Fibroblast of skin of abdomen (primary cell): ENCODE measurements around the gene BRIP1. TPM values are rescaled to one million over a fixed set of nuclear protein-coding genes. Genes with fewer than 3 reads are reported as not detected.
"Not testable (repeated sequence)": the region's sequence is repeated elsewhere in the genome, so short reads cannot be mapped to it uniquely, and the experiment has no call there.

ENCODE experiments used
- DNase-seq: peaks from one replicate; pipeline ENCODE4 v3.0.0-alpha.2; 2013
- polyA plus RNA-seq, 2 experiments: library from polyadenylated mRNA; unstranded; fragments of 120-200 nt; gene quantifications; one replicate each; pipeline ENCODE4 v1.2.1, GENCODE V29; 2013; ENCODE audit not compliant: insufficient read length in 2 of 2

The BRIP1 gene
- polyA plus RNA-seq (2013, experiment 1 of 2; ENCODE audit: insufficient read length) = 10.2 TPM
- polyA plus RNA-seq (2013, experiment 2 of 2; ENCODE audit: insufficient read length) = 10.2 TPM

- DNase-seq = peak; percentile 95
Measured at GRCh38 chr17:61862975-61863800, at the start of gene BRIP1. TSS of gene BRIP1 (minus strand) at chr17:61863528. CDS start at chr17:61861539, 1,989 bp downstream.

DNA sequence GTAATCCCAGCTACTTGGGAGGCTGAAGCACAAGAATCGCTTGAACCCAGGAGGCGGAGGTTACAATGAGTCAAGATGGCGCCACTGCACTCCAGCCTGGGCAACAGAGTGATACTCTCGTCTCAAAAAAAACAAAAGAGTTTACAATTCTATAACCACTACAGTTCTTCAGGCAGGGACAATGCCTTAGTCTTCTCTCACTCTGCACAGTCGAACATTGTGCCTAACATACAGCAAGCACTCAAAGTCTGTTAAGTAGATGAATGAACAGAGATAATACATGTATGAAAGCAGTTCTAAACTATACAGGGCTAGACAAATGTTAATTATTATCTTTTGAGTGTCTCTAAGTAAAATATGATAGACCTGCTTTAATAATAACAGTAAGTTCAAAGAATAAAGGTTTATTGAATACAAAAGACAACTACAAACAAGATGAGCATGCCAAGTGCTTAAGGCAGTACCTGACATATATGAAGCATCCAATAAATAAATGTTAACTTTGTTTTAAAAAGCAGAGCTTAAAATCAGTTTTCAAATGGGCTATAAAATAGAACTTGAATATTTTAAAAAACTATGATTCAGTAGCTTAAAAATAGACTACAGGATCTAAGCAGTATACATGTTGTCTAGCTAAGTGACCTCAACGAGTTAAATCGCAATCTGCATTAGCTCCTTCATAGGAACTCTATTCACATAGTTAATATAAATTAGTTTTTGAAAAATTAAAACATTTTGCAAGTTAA lies 45.1 kb upstream of the BRIP1 start:
- no peak for DNase-seq

DNA sequence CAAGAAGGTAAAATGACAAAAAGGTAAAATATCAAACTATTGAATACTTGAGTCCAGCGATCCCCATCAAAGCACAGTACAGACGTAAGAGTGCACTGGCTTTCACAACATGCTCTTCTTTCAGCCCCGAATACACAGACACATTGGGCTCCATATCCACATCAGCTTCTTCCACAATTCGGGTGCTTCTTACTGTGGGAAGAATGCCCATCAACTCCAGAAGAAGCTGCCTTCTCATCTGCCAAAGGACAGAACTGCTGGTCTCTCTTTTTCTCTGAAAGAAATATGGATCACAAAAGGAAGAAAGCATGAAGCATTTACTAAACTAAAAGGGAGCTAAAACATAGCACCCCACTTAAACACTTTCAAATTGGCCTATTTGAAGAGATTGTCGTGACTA lies 44.0 kb upstream of the BRIP1 start:
- DNase-seq = no peak

DNA sequence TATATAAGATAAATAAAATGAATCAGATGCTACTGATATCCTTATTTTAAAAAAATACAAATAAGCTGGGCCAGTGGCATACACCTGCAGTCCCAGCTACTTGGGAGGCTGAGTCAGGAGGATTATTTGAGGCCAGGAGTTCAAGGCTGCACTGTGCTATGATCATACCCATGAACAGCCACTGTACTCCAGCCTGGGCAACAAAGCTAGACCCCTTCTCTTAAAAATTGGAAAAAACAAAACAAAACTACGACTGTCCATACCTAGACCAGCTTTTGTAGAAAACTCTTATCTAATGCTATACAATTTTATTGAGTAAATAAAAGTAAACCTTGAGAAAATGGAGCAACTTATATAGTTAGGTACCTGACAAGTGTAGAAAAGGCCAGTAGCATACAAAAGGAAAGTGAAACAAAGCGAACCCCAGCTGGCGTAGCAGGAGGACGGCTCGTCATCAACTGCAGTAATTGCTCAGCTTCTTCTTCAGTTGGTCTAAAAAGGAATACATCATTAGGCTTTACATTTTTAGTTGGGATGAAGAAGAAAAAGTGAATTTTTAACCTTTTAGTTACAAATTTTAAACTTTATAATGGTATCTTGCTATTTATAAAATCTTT lies 40.9 kb upstream of the BRIP1 start:
- no peak for DNase-seq

- DNase-seq = no peak
Measured at GRCh38 chr17:61903251-61903650, 39.9 kb upstream of the BRIP1 start.

DNA sequence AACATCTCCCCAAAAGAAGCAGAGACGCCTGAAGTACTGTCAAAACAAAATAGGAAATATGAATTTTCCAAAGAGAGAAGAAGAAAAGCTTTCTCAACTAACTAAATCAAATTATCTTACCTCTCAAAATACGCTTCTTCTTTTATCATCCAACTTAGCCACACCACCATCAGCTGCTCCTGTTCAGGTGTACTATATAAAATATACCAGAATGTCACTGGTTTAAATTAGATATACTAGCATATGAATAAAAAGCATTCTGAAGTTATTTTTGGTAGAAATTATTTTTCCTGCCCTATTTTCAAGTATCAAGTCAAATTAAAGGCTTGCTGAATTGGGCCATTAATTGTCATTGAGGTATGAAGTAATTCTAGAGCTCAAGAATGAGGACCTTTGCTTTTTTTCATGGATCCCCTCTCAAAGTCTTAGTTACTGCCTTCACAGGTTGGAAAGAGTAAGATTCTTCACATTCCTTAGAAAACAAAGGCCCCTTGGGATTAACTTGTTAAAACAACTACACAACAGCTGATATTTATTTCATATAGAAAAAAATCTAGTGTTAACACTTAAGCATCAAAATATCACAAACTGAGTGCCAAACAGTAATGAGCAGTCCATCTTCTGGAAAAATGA lies 34.3 kb upstream of the BRIP1 start:
- no peak for DNase-seq

DNA sequence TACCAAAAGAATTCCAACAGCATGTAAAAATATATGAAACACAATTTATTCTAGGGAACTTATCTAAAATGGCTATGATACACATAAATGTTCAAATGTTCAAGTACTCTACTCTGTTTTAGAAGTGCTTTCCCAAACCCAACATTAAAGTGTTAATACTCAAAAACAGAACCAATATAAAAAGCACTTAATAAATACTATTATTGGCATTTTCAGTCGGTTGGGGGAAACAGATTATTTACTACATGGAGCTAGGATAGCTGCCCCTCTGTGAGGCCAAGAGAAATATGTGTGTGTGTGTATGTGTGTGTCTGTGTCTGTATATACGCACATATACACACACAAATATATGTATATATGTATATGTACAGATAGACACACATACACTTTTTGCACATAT lies 32.1 kb upstream of the BRIP1 start:
- DNase-seq = no peak

- DNase-seq = not testable (repeated sequence)
Measured at GRCh38 chr17:61894310-61894709, 31.0 kb upstream of the BRIP1 start.

- not testable (repeated sequence) for DNase-seq
Measured at GRCh38 chr17:61887733-61888132, 24.4 kb upstream of the BRIP1 start.

- DNase-seq = peak; percentile 16
Measured at GRCh38 chr17:61885865-61886264, 22.5 kb upstream of the BRIP1 start.

- DNase-seq = no peak
Measured at GRCh38 chr17:61884864-61885263, 21.5 kb upstream of the BRIP1 start.

DNA sequence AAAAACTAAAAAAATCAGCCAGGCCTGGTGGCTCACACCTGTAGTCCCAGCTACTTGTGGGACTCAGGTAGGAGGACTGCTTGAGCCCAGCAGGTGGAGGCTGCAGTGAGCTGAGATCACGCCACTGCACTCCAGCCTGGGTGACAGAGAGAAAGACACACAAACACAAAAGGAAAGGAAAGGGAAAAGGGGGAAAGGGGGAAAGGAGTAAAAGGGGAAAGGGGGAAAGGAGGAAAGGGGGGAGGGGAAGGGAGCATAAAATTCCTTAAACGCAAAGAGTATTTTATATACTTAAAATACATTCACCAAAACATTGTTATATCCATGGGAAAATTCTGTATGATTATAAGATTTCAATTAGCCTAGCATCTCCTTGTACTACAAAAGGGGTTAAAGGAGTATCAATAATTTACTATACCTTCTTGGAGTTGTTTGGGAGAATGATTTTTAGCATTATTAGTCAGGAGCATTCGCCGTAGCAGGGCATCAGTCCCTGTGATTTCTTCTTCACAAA lies 17.3 kb upstream of the BRIP1 start:
- no peak for DNase-seq

DNA sequence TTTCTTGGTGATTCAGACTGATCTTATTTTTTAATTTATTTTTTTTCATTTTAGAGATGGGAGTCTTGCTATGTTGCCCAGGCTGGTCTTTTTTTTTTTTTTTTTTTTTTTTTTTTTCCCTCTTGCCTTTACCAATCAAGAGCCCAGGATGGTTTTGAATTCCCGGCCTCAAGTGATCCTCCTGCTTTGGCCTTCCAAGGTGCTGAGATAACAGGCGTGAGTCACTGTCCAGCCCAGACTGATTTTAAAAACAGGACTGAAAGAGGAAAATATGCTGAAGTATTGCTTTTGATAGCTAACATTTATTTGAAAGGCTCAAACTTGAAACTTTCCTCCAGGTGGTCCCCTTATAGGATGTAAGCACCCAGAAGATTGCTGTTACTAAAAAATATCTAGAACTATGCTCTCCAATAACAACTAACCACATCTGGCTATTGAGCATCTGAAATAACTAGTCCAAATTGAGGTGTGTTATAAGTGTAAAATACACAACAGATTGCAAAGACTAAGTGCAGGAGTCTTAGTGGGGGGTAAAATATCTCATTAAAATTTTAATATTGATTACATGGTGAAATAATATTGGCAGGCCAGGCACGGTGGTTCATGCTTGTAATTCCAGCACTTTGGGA lies 15.8 kb upstream of the BRIP1 start:
- DNase-seq = no peak

- no peak for DNase-seq
Measured at GRCh38 chr17:61878520-61878919, 15.2 kb upstream of the BRIP1 start.

- DNase-seq = no peak
Measured at GRCh38 chr17:61877837-61878236, 14.5 kb upstream of the BRIP1 start.

DNA sequence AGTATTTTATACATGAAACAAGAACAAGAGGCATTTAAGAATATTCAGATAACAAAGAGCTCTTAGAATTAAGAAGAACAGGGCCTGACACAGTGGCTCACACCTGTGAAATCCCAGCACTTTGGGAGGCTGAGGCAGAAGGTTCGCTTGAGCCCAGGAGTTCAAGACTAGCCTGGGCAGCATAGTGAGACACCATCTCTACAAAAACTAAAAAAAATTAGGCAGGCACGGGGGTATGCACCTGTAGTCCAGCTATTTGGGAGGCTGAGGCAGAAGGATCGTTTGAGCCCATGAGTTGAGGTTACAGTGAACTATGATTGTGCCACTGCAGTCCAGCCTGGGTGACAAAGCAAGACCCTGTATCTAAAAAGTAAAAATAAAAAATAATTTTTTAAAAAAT lies 12.5 kb upstream of the BRIP1 start:
- no peak for DNase-seq

- DNase-seq = no peak
Measured at GRCh38 chr17:61875285-61875684, 12.0 kb upstream of the BRIP1 start.

DNA sequence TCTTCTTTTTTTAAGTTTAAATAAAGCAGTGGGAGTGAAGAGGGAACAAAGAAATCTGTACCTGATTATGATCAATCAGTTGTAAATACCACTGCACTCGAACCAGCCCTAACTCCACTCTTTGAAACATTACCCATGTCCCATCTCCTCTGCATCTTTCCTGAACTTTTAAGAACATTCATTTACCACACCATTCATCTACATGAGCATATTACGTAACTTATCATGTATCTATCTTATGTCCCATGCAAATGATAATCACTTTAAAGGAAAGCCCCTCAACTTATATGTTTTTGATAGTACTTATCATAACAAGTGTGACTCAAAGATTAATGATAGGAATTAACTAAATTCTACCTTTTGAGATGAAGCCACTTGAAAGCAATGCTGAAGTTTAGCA lies 10.7 kb upstream of the BRIP1 start:
- no peak for DNase-seq

GRCh38 chr17:61872099-61872498 lies 8.8 kb upstream of the BRIP1 start:
- DNase-seq = no peak

DNA sequence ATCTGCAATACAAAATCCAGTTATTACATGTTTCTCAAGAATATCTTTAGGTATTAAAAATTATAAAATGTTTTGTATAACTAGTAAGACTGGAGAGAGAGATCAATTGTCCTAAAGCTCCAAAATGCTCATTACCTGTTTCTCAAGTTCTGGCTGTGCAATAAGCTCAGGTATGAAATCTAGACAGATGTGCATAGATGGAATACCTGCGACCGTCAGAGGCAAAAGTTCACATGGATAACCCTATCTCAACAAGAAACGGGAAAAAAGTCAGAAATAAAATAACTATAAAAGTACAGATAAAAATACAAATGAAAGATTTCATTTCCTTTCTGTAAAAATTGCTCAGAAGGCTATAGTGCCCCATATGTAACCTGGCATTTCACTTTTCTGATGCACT lies 5.8 kb upstream of the BRIP1 start:
- no peak for DNase-seq

- no peak for DNase-seq
Measured at GRCh38 chr17:61868074-61868473, 4.7 kb upstream of the BRIP1 start.

- no peak for DNase-seq
Measured at GRCh38 chr17:61867033-61867432, 3.7 kb upstream of the BRIP1 start.
